Ovary (tissue), 3 donors: ENCODE results near the gene TSHZ2.

Experiments used
- EP300 ChIP-seq: sonication (generic); formaldehyde crosslinking; IDR thresholded peaks from one replicate; pipeline ENCODE4 v1.6.1; 2017; ENCODE audit warnings: antibody characterized with exemption
- POLR2A ChIP-seq: fragments of 450-650 bp; IDR thresholded peaks from one replicate; pipeline ENCODE4 v1.6.1; 2017; ENCODE audit warnings: antibody characterized with exemption, mild to moderate bottlenecking, moderate library complexity
- TF ChIP-seq, protein P1 (sequence below), 3 donors: fragments of 450-650 bp in 2 of 3; fragments of 200-600 bp in 1 of 3; IDR thresholded peaks; one replicate each; pipeline versions ENCODE4 v1.5.1 to v1.8.0; 2016 to 2022; ENCODE audit warnings: antibody characterized with exemption in 3 of 3, mild to moderate bottlenecking in 1 of 3
- donor health status: DM: no; HTN: no; CAD: no.

DNA sequence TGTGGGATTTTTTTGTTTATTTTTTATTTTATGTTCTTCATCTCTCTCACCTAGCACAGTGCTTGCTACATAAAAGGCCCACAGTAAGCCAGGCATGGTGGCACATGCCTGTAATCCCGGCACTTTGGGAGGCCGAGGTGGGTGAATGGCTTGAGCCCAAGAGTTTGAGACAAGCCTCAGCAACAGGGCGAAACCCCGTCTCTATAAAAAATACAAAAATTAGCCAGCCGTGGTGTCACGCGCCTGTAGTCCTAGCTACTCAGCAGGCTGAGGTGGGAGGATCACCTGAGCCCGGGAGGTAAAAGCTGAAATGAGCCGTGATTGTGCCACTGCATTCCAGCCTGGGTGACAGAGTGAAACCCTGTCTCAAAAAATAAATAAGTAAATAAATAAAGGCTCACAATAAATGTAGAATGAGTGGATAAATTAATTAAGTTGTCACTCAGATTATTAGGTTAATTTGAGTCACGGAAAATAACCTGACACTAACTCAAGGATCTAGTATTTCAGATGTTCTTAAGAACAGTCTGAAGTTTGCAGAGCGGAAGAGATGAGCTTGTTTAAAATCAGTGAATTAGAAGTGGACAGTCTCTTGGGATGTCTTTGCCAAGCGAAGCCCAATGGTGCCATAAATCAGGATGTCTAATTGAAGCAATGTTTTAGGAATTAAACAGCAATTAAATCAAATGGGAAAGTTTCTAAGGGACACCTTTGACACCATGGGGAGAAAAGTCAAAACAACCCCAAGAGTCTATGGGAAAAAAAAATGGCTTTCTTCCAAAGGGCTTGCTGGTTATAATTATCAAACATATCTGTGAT, 407.1 kb downstream of the TSHZ2 start:
- TF ChIP-seq, protein P1, sequence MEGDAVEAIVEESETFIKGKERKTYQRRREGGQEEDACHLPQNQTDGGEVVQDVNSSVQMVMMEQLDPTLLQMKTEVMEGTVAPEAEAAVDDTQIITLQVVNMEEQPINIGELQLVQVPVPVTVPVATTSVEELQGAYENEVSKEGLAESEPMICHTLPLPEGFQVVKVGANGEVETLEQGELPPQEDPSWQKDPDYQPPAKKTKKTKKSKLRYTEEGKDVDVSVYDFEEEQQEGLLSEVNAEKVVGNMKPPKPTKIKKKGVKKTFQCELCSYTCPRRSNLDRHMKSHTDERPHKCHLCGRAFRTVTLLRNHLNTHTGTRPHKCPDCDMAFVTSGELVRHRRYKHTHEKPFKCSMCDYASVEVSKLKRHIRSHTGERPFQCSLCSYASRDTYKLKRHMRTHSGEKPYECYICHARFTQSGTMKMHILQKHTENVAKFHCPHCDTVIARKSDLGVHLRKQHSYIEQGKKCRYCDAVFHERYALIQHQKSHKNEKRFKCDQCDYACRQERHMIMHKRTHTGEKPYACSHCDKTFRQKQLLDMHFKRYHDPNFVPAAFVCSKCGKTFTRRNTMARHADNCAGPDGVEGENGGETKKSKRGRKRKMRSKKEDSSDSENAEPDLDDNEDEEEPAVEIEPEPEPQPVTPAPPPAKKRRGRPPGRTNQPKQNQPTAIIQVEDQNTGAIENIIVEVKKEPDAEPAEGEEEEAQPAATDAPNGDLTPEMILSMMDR (IDR thresholded peaks at IDR 0.05), result no peak
- TF ChIP-seq EP300 (no peak), POLR2A (no peak)
